ENCODE data around the gene LEO1. TPM values are rescaled to one million over a fixed set of nuclear protein-coding genes. Genes with fewer than 3 reads are reported as not detected.

The LEO1 gene
- total RNA-seq, 4 donors from 2014 or later = 7.9 to 14.1 (median 10.5) TPM

DNA sequence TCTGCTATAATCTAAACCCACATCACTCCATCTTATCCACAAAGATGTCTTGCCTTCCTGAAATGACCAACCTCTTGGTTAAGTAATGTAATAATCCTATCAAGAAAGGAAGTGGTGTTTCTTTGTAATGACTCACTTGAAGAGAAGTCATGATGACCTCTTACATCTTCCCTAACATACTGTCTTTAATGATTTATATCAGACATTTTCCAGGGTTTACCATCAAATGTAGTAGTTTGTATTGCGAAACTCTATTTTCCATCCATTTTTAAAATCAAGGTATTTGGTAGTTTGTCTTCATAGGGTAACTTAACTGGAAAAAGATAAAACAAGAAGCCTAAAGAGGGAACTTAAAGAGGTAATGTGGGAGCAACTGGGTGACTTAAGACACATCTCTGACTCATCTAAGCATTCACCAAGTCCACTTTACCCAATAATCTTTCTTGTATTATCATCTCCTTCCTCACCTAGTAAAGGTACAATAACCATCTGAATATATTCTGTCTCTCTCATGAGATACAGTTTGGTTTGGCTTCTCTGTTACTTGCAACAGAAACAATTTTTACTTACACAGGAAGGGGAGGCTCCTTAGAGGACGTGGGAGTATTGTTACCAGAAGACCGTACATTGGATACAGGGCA lies 41.7 kb upstream of the LEO1 start:
- Histone ChIP-seq H3K27ac (replicated peaks in 1 of 4) (no peak overlapping the region), H3K27me3 (no peaks in the 10 kb centered on the region), H3K4me3 (no peak overlapping the region), H3K4me1 (peaks cover 14 to 19% (median 16%) of the 10 kb centered on the region in 4 donors), H3K9me3 (no peaks in the 10 kb centered on the region), H3K36me3 (no peaks in the 10 kb centered on the region)
- no peak for TF ChIP-seq POLR2AphosphoS5 (IDR thresholded peaks at IDR 0.05)
- no peak for TF ChIP-seq CTCF (IDR thresholded peaks at IDR 0.05)
- TF ChIP-seq POLR2A (IDR thresholded peaks at IDR 0.05; ENCODE audit: low read depth) = no peak
- TF ChIP-seq EP300 (IDR thresholded peaks at IDR 0.05) = no peak
- DNase-seq (ENCODE audit: extremely low spot score) = no peak
- intact Hi-C loops (cut with DNase I) = no loop called here
- WGBS = 87% methylated on average over 3 of the region's 3 CpGs

GRCh38 chr15:52012210-52012609 lies 40.6 kb upstream of the LEO1 start:
- TF ChIP-seq EP300 (IDR thresholded peaks at IDR 0.05) = no peak
- no peak for TF ChIP-seq CTCF (IDR thresholded peaks at IDR 0.05)
- no peak for TF ChIP-seq POLR2AphosphoS5 (IDR thresholded peaks at IDR 0.05)
- no peak for TF ChIP-seq POLR2A (IDR thresholded peaks at IDR 0.05; ENCODE audit: low read depth)
- 67% methylated on average over 2 of the region's 2 CpGs for WGBS
- Histone ChIP-seq H3K4me1 (peaks cover 13 to 19% (median 17%) of the 10 kb centered on the region in 4 donors), H3K36me3 (no peaks in the 10 kb centered on the region), H3K9me3 (no peaks in the 10 kb centered on the region), H3K4me3 (no peak overlapping the region), H3K27ac (replicated peaks in 1 of 4) (peak overlapping the region in 1 of 4 donors; percentile 57), H3K27me3 (no peaks in the 10 kb centered on the region)
- intact Hi-C loops (cut with DNase I) = no loop called here
- DNase-seq (ENCODE audit: extremely low spot score) = no peak

DNA sequence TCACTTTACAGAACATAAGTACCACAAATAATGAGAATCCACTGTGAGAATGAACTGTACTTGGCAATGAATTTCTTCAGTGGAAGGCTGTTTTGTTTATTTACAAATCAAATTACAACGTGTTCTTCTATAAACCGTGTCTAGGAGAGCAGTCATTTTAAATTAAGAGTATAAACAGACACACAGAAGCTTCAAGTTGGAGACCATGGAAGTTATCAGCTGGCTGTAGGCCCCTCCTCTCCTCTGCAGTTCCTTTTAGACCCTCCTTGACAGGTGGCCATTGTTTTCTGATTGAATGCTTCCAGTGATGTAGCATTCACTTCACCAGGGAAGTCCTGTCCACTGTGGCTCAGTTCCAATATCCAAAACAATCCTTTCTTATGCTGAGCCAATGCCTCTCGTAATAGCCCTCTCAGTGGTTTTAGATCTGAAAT lies 40.1 kb upstream of the LEO1 start:
- WGBS = 33% methylated on average over 3 of the region's 3 CpGs
- DNase-seq (ENCODE audit: extremely low spot score) = no peak
- Histone ChIP-seq H3K36me3 (no peaks in the 10 kb centered on the region), H3K27me3 (no peaks in the 10 kb centered on the region), H3K4me3 (no peak overlapping the region), H3K27ac (replicated peaks in 1 of 4) (peak overlapping the region in 1 of 4 donors; percentile 57), H3K9me3 (no peaks in the 10 kb centered on the region), H3K4me1 (peaks cover 13 to 21% (median 18%) of the 10 kb centered on the region in 4 donors)
- intact Hi-C loops (cut with DNase I) = no loop called here
- TF ChIP-seq POLR2A (IDR thresholded peaks at IDR 0.05; ENCODE audit: low read depth) = no peak
- TF ChIP-seq POLR2AphosphoS5 (IDR thresholded peaks at IDR 0.05) = no peak
- TF ChIP-seq CTCF (IDR thresholded peaks at IDR 0.05) = no peak
- TF ChIP-seq EP300 (IDR thresholded peaks at IDR 0.05) = no peak

GRCh38 chr15:52010633-52011595 lies 39.3 kb upstream of the LEO1 start:
- intact Hi-C loops (cut with DNase I) = no loop called here
- Histone ChIP-seq H3K4me1 (peaks cover 13 to 24% (median 18%) of the 10 kb centered on the region in 4 donors), H3K27ac (replicated peaks in 1 of 4) (peak overlapping the region in 1 of 4 donors; percentile 57), H3K36me3 (no peaks in the 10 kb centered on the region), H3K27me3 (no peaks in the 10 kb centered on the region), H3K9me3 (no peaks in the 10 kb centered on the region), H3K4me3 (no peak overlapping the region)
- no peak for DNase-seq (ENCODE audit: extremely low spot score)
- WGBS = 80% methylated on average over 14 of the region's 14 CpGs
- no peak for TF ChIP-seq EP300 (IDR thresholded peaks at IDR 0.05)
- no peak for TF ChIP-seq POLR2AphosphoS5 (IDR thresholded peaks at IDR 0.05)
- TF ChIP-seq CTCF (IDR thresholded peaks at IDR 0.05) = no peak
- no peak for TF ChIP-seq POLR2A (IDR thresholded peaks at IDR 0.05; ENCODE audit: low read depth)
